ENCODE data around the gene CARD19. TPM values are rescaled to one million over a fixed set of nuclear protein-coding genes. Genes with fewer than 3 reads are reported as not detected.

Gene CARD19
- total and polyA plus RNA-seq, 2 experiments from 2014 or later: 54.1 to 69.5 TPM

GRCh38 chr9:93057042-93057702 lies 38.8 kb upstream of the CARD19 start:
- no peak for DNase-seq
- in situ Hi-C loops (cut with MboI): no loop called here
- Histone ChIP-seq H3K4me3 (no peak overlapping the region), H3K9ac (no peak overlapping the region), H3K27me3 (replicated peaks; ENCODE audit: insufficient read depth) (no peaks in the 10 kb centered on the region), H3K27ac (no peak overlapping the region), H3K4me2 (ENCODE audit: unreplicated experiment) (no peak overlapping the region), H3F3A (ENCODE audit: insufficient read depth) (no peaks in the 10 kb centered on the region), H3K4me1 (ENCODE audit: insufficient read depth) (peaks cover 8% of the 10 kb centered on the region; the same call in 1 of the 2 replicates), H2AFZ (no peak overlapping the region), H3K9me2 (ENCODE audit: insufficient read depth) (no peaks in the 10 kb centered on the region), H3K79me2 (ENCODE audit: insufficient read depth) (no peaks in the 10 kb centered on the region), H4K20me1 (ENCODE audit: insufficient read depth) (no peaks in the 10 kb centered on the region), H3K9me3 (ENCODE audit: low read depth) (no peaks in the 10 kb centered on the region), H3K36me3 (ENCODE audit: low read depth) (no peaks in the 10 kb centered on the region)
- no peak for TF ChIP-seq EZH2phosphoT487 (IDR thresholded peaks at IDR 0.05; ENCODE audit: insufficient read depth, low read depth)
- no peak for TF ChIP-seq EZH2 (IDR thresholded peaks at IDR 0.05; ENCODE audit: insufficient read depth, poor library complexity, severe bottlenecking)
- 82 to 84% methylated on average over 8 of the region's 8 CpGs for WGBS, 2 experiments (ENCODE audit: low coverage in 1 of 2, low lambda C conversion rate in 2 of 2, missing lambda C conversion rate in 2 of 2)

- H3K79me2 ChIP-seq (ENCODE audit: insufficient read depth): no peaks in the 10 kb centered on the region
- in situ Hi-C loops (cut with MboI): no loop called here
- DNase-seq: no peak
- H3K4me3 ChIP-seq: no peak overlapping the region
- H4K20me1 ChIP-seq (ENCODE audit: insufficient read depth): no peaks in the 10 kb centered on the region
- H3F3A ChIP-seq (ENCODE audit: insufficient read depth): no peaks in the 10 kb centered on the region
- H3K9me3 ChIP-seq (ENCODE audit: low read depth): no peaks in the 10 kb centered on the region
- no peaks in the 10 kb centered on the region for H3K9me2 ChIP-seq (ENCODE audit: insufficient read depth)
- H3K9ac ChIP-seq: no peak overlapping the region
- no peak overlapping the region for H3K27ac ChIP-seq
- no peak overlapping the region for H2AFZ ChIP-seq
- no peaks in the 10 kb centered on the region for H3K36me3 ChIP-seq (ENCODE audit: low read depth)
- 61 to 81% methylated on average over 10 to 14 of the region's 14 CpGs for WGBS, 2 experiments (ENCODE audit: low coverage in 1 of 2, low lambda C conversion rate in 2 of 2, missing lambda C conversion rate in 2 of 2)
- H3K27me3 ChIP-seq (replicated peaks; ENCODE audit: insufficient read depth): no peaks in the 10 kb centered on the region
- no peak overlapping the region for H3K4me2 ChIP-seq (ENCODE audit: unreplicated experiment)
- peaks cover 8% of the 10 kb centered on the region; the same call in 1 of the 2 replicates for H3K4me1 ChIP-seq (ENCODE audit: insufficient read depth)
- TF ChIP-seq EZH2 (IDR thresholded peaks at IDR 0.05; ENCODE audit: insufficient read depth, poor library complexity, severe bottlenecking): no peak
- no peak for TF ChIP-seq EZH2phosphoT487 (IDR thresholded peaks at IDR 0.05; ENCODE audit: insufficient read depth, low read depth)
These were observed 38.2 kb upstream of the CARD19 start for GRCh38 chr9:93057703-93058354.

- Histone ChIP-seq H3K9ac (no peak within 1 kb of the TSS), H3K79me2 (ENCODE audit: insufficient read depth) (no peaks in the 10 kb centered on the region), H3K27ac (no peak within 1 kb of the TSS), H4K20me1 (ENCODE audit: insufficient read depth) (no peaks in the 10 kb centered on the region), H3K4me1 (ENCODE audit: insufficient read depth) (peaks cover 8% of the 10 kb centered on the region; the same call in 1 of the 2 replicates), H3F3A (ENCODE audit: insufficient read depth) (no peaks in the 10 kb centered on the region), H2AFZ (no peak within 1 kb of the TSS; the same call in 1 of the 2 replicates), H3K4me3 (no peak within 1 kb of the TSS), H3K9me2 (ENCODE audit: insufficient read depth) (no peaks in the 10 kb centered on the region), H3K27me3 (replicated peaks; ENCODE audit: insufficient read depth) (no peaks in the 10 kb centered on the region), H3K4me2 (ENCODE audit: unreplicated experiment) (no peak within 1 kb of the TSS), H3K36me3 (ENCODE audit: low read depth) (no peaks in the 10 kb centered on the region), H3K9me3 (ENCODE audit: low read depth) (no peaks in the 10 kb centered on the region)
- 10 to 13% methylated on average over 24 to 37 of the region's 55 CpGs for WGBS, 2 experiments (ENCODE audit: low coverage in 1 of 2, low lambda C conversion rate in 2 of 2, missing lambda C conversion rate in 2 of 2)
- in situ Hi-C loops (cut with MboI): no loop called here
- DNase-seq: no peak
- TF ChIP-seq EZH2 (IDR thresholded peaks at IDR 0.05; ENCODE audit: insufficient read depth, poor library complexity, severe bottlenecking): no peak
- TF ChIP-seq EZH2phosphoT487 (IDR thresholded peaks at IDR 0.05; ENCODE audit: insufficient read depth, low read depth): no peak
These were observed 37.5 kb upstream of the CARD19 start, which contains the start of gene SUSD3 for GRCh38 chr9:93058355-93059010. Gene SUSD3, plus strand, starts transcription at chr9:93058701. Its CDS starts 42 bp downstream, at chr9:93058743.

- Histone ChIP-seq H3K9me2 (ENCODE audit: insufficient read depth) (no peaks in the 10 kb centered on the region), H3K4me3 (no peak overlapping the region), H3K4me1 (ENCODE audit: insufficient read depth) (peaks cover 8% of the 10 kb centered on the region; the same call in 1 of the 2 replicates), H3K79me2 (ENCODE audit: insufficient read depth) (no peaks in the 10 kb centered on the region), H2AFZ (no peak overlapping the region; the same call in 1 of the 2 replicates), H3K27ac (no peak overlapping the region), H3K4me2 (ENCODE audit: unreplicated experiment) (no peak overlapping the region), H3K9ac (no peak overlapping the region), H3K36me3 (ENCODE audit: low read depth) (no peaks in the 10 kb centered on the region), H4K20me1 (ENCODE audit: insufficient read depth) (no peaks in the 10 kb centered on the region), H3F3A (ENCODE audit: insufficient read depth) (no peaks in the 10 kb centered on the region), H3K9me3 (ENCODE audit: low read depth) (no peaks in the 10 kb centered on the region), H3K27me3 (replicated peaks; ENCODE audit: insufficient read depth) (no peaks in the 10 kb centered on the region)
- DNase-seq: no peak
- in situ Hi-C loops (cut with MboI): no loop called here
- TF ChIP-seq EZH2phosphoT487 (IDR thresholded peaks at IDR 0.05; ENCODE audit: insufficient read depth, low read depth): no peak
- no peak for TF ChIP-seq EZH2 (IDR thresholded peaks at IDR 0.05; ENCODE audit: insufficient read depth, poor library complexity, severe bottlenecking)
- 46 to 67% methylated on average over 30 to 51 of the region's 53 CpGs for WGBS, 2 experiments (ENCODE audit: low coverage in 1 of 2, low lambda C conversion rate in 2 of 2, missing lambda C conversion rate in 2 of 2)
These were observed 36.9 kb upstream of the CARD19 start for GRCh38 chr9:93059011-93059714.
